H9 (cell line): ENCODE measurements around the gene PHACTR1. TPM values are rescaled to one million over a fixed set of nuclear protein-coding genes. Genes with fewer than 3 reads are reported as not detected.

Source experiments
- DNase-seq: peaks from one replicate; pipeline ENCODE4 v3.0.0-alpha.2; 2017
- H2AFZ ChIP-seq: one replicate; pipeline ENCODE4 v1.6.1; 2013; ENCODE audit warnings: mild to moderate bottlenecking, low read length, control low read depth, moderate library complexity
- H2AK5ac ChIP-seq: 2 replicates; pipeline ENCODE4 v1.6.1; 2013; ENCODE audit warnings: low read length, control low read depth, mixed read lengths; ENCODE audit not compliant: insufficient read length
- H2BK120ac ChIP-seq: one replicate; pipeline ENCODE4 v1.6.1; 2013; ENCODE audit warnings: low read depth, mild to moderate bottlenecking, low read length, control low read depth, inconsistent platforms; ENCODE audit not compliant: poor library complexity, severe bottlenecking
- H2BK12ac ChIP-seq: 2 replicates; pipeline ENCODE4 v1.6.1; 2013; ENCODE audit warnings: low read length, control low read depth, mixed read lengths, low read depth; ENCODE audit not compliant: insufficient read length
- H2BK15ac ChIP-seq: 2 replicates; pipeline ENCODE4 v1.6.1; 2013; ENCODE audit warnings: low read depth, low read length, control low read depth
- H2BK20ac ChIP-seq: one replicate; pipeline ENCODE4 v1.6.1; 2013; ENCODE audit warnings: low read depth, mild to moderate bottlenecking, low read length, control low read depth, inconsistent platforms; ENCODE audit not compliant: poor library complexity, severe bottlenecking
- H2BK5ac ChIP-seq: 2 replicates; pipeline ENCODE4 v1.6.1; 2013; ENCODE audit warnings: low read length, control low read depth, mixed read lengths; ENCODE audit not compliant: insufficient read length
- H3K14ac ChIP-seq: 2 replicates; pipeline ENCODE4 v1.6.1; 2013; ENCODE audit warnings: low read length, control low read depth; ENCODE audit not compliant: insufficient read depth
- H3K18ac ChIP-seq: 2 replicates; pipeline ENCODE4 v1.6.1; 2013; ENCODE audit warnings: low read depth, mild to moderate bottlenecking, mixed read lengths, low read length, control low read depth; ENCODE audit not compliant: insufficient read length
- H3K23ac ChIP-seq: 2 replicates; pipeline ENCODE4 v1.6.1; 2013; ENCODE audit warnings: low read length, control low read depth, mixed read lengths, low read depth; ENCODE audit not compliant: insufficient read length
- H3K23me2 ChIP-seq: 2 replicates; pipeline ENCODE4 v1.6.1; 2013; ENCODE audit warnings: low read depth, mild to moderate bottlenecking, mixed read lengths, low read length, control low read depth; ENCODE audit not compliant: insufficient read length, poor library complexity, severe bottlenecking
- H3K27ac ChIP-seq: 2 replicates; pipeline ENCODE4 v1.5.1; 2013; ENCODE audit warnings: low read length, control low read depth, mixed read lengths, low read depth; ENCODE audit not compliant: insufficient read length
- H3K27me3 ChIP-seq: 2 replicates; pipeline ENCODE4 v1.6.1; 2013; ENCODE audit warnings: low read length, control low read depth, inconsistent platforms; ENCODE audit not compliant: insufficient read depth
- H3K4ac ChIP-seq: 2 replicates; pipeline ENCODE4 v1.6.1; 2013; ENCODE audit warnings: low read depth, mild to moderate bottlenecking, control low read depth, inconsistent platforms, low read length, moderate library complexity
- H3K4me1 ChIP-seq: 2 replicates; pipeline ENCODE4 v1.6.1; 2013; ENCODE audit warnings: low read length, control low read depth, inconsistent platforms; ENCODE audit not compliant: insufficient read depth
- H3K4me2 ChIP-seq: 2 replicates; pipeline ENCODE4 v1.6.1; 2013; ENCODE audit warnings: low read length, control low read depth, mixed read lengths; ENCODE audit not compliant: insufficient read length, insufficient read depth
- H3K56ac ChIP-seq: 2 replicates; pipeline ENCODE4 v1.6.1; 2013; ENCODE audit warnings: low read depth, mild to moderate bottlenecking, mixed read lengths, low read length, control low read depth; ENCODE audit not compliant: insufficient read length
- H3K79me1 ChIP-seq: 2 replicates; pipeline ENCODE4 v1.6.1; 2013; ENCODE audit warnings: low read depth, mild to moderate bottlenecking, moderate library complexity, low read length, control low read depth, inconsistent platforms; ENCODE audit not compliant: insufficient read depth, poor library complexity, severe bottlenecking
- H3K79me2 ChIP-seq: 2 replicates; pipeline ENCODE4 v1.6.1; 2013; ENCODE audit warnings: low read length, control low read depth, inconsistent platforms; ENCODE audit not compliant: insufficient read depth
- H3K9ac ChIP-seq: 2 replicates; pipeline ENCODE4 v1.6.1; 2013; ENCODE audit warnings: low read length, control low read depth, mixed read lengths; ENCODE audit not compliant: insufficient read length; ENCODE audit errors: extremely low read depth
- H3K9me3 ChIP-seq: one replicate; pipeline ENCODE4 v1.6.1; 2013; ENCODE audit warnings: low read depth, low read length, inconsistent platforms; ENCODE audit not compliant: control insufficient read depth
- H3T11ph ChIP-seq: one replicate; pipeline ENCODE4 v1.6.1; 2013; ENCODE audit warnings: mild to moderate bottlenecking, low read length, control low read depth, inconsistent platforms
- H4K20me1 ChIP-seq: one replicate; pipeline ENCODE4 v1.6.1; 2013; ENCODE audit not compliant: control insufficient read depth, insufficient read length, insufficient read depth
- H4K5ac ChIP-seq: 2 replicates; pipeline ENCODE4 v1.6.1; 2013; ENCODE audit warnings: low read depth, mild to moderate bottlenecking, mixed read lengths, low read length, control low read depth; ENCODE audit not compliant: insufficient read length
- H4K8ac ChIP-seq: replicated peaks from 2 replicates; pipeline ENCODE4 v1.6.1; 2013; ENCODE audit warnings: low read length, control low read depth, mixed read lengths, low read depth; ENCODE audit not compliant: insufficient read length
- H4K91ac ChIP-seq: 2 replicates; pipeline ENCODE4 v1.6.1; 2013; ENCODE audit warnings: low read depth, mild to moderate bottlenecking, moderate library complexity, mixed read lengths, low read length, control low read depth; ENCODE audit not compliant: insufficient read length
- H3K27ac Mint-ChIP-seq, 3 experiments: 2 replicates in 2 of 3; 3 replicates in 1 of 3; pipeline ENCODE4 v1.8.0; 2020 to 2021; ENCODE audit warnings: mixed read lengths in 3 of 3, mild to moderate bottlenecking in 1 of 3, moderate library complexity in 1 of 3
- H3K27me3 Mint-ChIP-seq: 2 replicates; pipeline ENCODE4 v1.8.0; 2021; ENCODE audit warnings: low read depth, mild to moderate bottlenecking, moderate library complexity, mixed read lengths
- H3K36me3 Mint-ChIP-seq, 3 experiments: 2 replicates in 2 of 3; 3 replicates in 1 of 3; pipeline ENCODE4 v1.8.0; 2020 to 2021; ENCODE audit warnings: low read depth in 3 of 3, mixed read lengths in 3 of 3; ENCODE audit not compliant: insufficient read depth in 1 of 3
- H3K4me1 Mint-ChIP-seq, 2 experiments: 2 replicates each; pipeline ENCODE4 v1.8.0; 2020; ENCODE audit warnings: mixed read lengths in 2 of 2
- H3K4me3 Mint-ChIP-seq, 2 experiments: 2 replicates in 1 of 2; 3 replicates in 1 of 2; pipeline ENCODE4 v1.8.0; 2020 to 2021; ENCODE audit warnings: mild to moderate bottlenecking in 2 of 2, mixed read lengths in 2 of 2, moderate library complexity in 1 of 2
- H3K9me3 Mint-ChIP-seq, 2 experiments: 2 replicates in 1 of 2; 3 replicates in 1 of 2; pipeline ENCODE4 v1.8.0; 2020; ENCODE audit warnings: mild to moderate bottlenecking in 2 of 2, mixed read lengths in 2 of 2, moderate library complexity in 1 of 2
- CTCF ChIP-seq: fragments of 200-600 bp; sonication (generic); conservative IDR thresholded peaks from 3 replicates; pipeline ENCODE4 v1.8.0; 2021; ENCODE audit warnings: antibody characterized with exemption, mild to moderate bottlenecking
- WGBS: extraction: QIAGEN DNeasy Blood & Tissue Kit; methylation state at CpG from one replicate; pipeline ENCODE4 v1.1.7; 2013; ENCODE audit warnings: missing lambda C conversion rate, low lambda C conversion rate, mixed read lengths; ENCODE audit not compliant: insufficient read length; ENCODE audit errors: extremely low coverage; 5-methylcytosine and 5-hydroxymethylcytosine counted together
- total RNA-seq: library from RNA; stranded (reverse); gene quantifications from 2 replicates; pipeline ENCODE4 v1.2.1, GENCODE V29; 2021

The PHACTR1 gene
- total RNA-seq, 1 experiment from 2014 or later: 15.9 TPM

GRCh38 chr6:13125841-13126240 lies 409.3 kb downstream of the PHACTR1 start:
- no peak overlapping the region for H3T11ph ChIP-seq
- H4K91ac ChIP-seq: no peak overlapping the region
- H3K4me2 ChIP-seq: no peak overlapping the region
- H2AFZ ChIP-seq: no peak overlapping the region
- H2BK5ac ChIP-seq: no peak overlapping the region
- no peak overlapping the region for H4K8ac ChIP-seq
- no peaks in the 10 kb centered on the region for H3K9me3 ChIP-seq
- H3K18ac ChIP-seq: no peak overlapping the region
- no CpG with 5 or more reads among the region's 3 CpGs for WGBS
- no peaks in the 10 kb centered on the region for H3K27me3 ChIP-seq
- no peak overlapping the region for H2BK20ac ChIP-seq
- no peaks in the 10 kb centered on the region for H3K4me1 ChIP-seq
- no peak overlapping the region for H2BK120ac ChIP-seq
- H2BK12ac ChIP-seq: no peak overlapping the region
- no peak overlapping the region for H3K27ac ChIP-seq
- TF ChIP-seq CTCF: no peak
- no peaks in the 10 kb centered on the region for H3K79me2 ChIP-seq
- no peak overlapping the region for H4K5ac ChIP-seq
- no peak overlapping the region for H2BK15ac ChIP-seq
- no peak overlapping the region for H3K56ac ChIP-seq
- H3K9ac ChIP-seq: no peak overlapping the region
- no peak overlapping the region for H3K23ac ChIP-seq
- H3K4ac ChIP-seq: no peak overlapping the region
- no peak for DNase-seq
- H4K20me1 ChIP-seq: no peaks in the 10 kb centered on the region
- Mint-ChIP-seq H3K9me3 (no peaks in the 10 kb centered on the region; a peak in 2 of 5 replicates), H3K4me1 (peaks cover 3 to 10% of the 10 kb centered on the region in 2 experiments), H3K4me3 (no peak overlapping the region), H3K27ac (no peak overlapping the region), H3K36me3 (no peaks in the 10 kb centered on the region), H3K27me3 (no peaks in the 10 kb centered on the region)
- no peaks in the 10 kb centered on the region for H3K23me2 ChIP-seq
- H3K14ac ChIP-seq: no peak overlapping the region
- no peaks in the 10 kb centered on the region for H3K79me1 ChIP-seq
- H2AK5ac ChIP-seq: no peak overlapping the region
